HG03469 (cell line): ENCODE results near the gene PTK6.

ENCODE experiments used
- ATAC-seq: cut with Tn5 transposase; IDR thresholded peaks from one replicate; pipeline ENCODE4 v1.9.1; 2021; ENCODE audit warnings: mild to moderate bottlenecking, moderate library complexity, moderate number of reproducible peaks; ENCODE audit not compliant: unreplicated experiment

PTK6 gene

GRCh38 chr20:63545814-63546213, 8.6 kb upstream of the PTK6 start:
- no peak for ATAC-seq

- ATAC-seq: no peak
These were observed 7.9 kb upstream of the PTK6 start for GRCh38 chr20:63544958-63545516.

- ATAC-seq: no peak
These were observed 7.2 kb upstream of the PTK6 start for GRCh38 chr20:63544241-63544957.

DNA sequence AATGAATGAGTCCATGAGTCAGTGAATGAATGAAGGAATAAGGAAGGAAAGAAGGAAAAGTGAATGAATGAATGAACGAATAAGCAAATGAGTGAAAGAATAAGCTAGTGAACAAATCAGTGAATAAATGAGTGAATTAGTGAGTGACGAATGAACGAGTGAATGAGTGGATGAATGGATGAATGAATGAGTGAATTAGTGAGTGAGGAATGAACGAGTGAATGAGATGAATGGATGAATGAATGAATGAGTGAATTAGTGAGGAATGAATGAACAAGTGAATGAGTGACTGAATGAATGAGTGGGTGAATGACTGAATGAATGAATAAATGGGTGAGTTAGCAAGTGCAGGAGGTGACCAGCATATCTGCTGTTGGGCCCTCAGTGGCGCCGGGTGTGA, 6.6 kb upstream of the PTK6 start:
- ATAC-seq: no peak

DNA sequence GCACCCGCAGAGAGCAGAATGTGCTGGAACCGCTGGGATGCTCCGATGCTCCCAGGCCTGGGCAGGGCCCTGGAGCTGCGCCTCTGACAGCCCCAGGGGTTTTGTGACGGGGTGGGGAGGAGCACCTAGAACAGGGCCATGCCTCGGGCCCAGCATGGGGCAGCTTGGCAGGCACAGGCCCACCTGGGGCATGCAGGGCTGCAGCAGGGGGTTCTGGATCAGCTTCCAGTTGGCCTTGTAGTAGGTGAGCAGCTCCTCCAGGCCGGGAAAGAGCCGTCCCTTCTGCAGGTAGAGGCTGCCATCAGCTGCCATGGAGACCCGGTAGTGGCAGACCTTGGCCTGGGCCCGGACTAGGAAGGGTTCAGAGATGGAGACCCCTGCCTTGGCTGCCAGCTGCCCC, 6.0 kb upstream of the PTK6 start:
- no peak for ATAC-seq

GRCh38 chr20:63542696-63543095, 5.5 kb upstream of the PTK6 start:
- ATAC-seq: no peak

DNA sequence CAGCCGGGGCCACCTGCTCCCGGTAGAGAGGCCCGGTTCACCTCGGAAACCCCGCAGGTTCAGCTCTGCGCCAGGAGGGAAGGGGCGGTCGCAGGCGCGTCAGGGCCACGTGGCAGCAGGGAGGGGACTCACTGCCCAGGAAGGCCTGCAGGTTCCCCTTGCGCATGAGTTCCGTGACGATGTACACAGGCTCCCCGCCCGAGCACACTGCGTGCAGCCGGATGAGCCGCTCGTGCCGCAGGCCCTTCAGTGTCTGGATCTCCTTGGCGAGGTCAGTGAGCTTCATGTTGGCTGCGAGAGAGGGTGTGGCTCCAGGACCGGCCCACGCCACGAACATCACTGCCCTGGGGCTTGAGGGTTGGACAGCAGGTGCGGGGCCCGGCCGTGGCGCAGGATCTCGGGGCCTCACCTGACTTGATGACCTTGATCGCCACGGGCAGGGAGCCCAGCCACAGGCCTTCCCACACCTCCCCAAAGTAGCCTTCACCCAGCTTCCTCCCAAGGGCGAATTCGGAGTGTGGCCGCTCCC, 4.9 kb upstream of the PTK6 start:
- ATAC-seq: no peak

DNA sequence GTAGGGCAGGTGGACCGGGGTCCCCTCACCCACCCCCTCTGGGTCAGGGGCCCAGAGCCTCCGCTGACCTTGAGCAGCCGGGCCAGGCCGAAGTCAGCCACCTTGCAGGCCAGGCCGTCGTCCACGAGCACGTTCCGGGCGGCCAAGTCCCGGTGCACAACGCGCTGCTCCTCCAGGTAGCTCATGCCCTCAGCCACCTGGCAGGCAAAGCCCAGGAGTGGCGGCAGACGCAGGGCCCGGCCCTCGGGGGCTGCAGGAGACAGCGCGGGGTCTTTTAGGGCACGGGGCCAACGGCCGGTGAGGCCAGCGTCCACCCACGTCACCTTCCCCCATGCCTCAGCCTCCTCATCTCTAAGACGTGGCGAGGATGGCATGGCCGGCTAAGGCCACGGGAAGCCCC, 4.2 kb upstream of the PTK6 start:
- no peak for ATAC-seq

DNA sequence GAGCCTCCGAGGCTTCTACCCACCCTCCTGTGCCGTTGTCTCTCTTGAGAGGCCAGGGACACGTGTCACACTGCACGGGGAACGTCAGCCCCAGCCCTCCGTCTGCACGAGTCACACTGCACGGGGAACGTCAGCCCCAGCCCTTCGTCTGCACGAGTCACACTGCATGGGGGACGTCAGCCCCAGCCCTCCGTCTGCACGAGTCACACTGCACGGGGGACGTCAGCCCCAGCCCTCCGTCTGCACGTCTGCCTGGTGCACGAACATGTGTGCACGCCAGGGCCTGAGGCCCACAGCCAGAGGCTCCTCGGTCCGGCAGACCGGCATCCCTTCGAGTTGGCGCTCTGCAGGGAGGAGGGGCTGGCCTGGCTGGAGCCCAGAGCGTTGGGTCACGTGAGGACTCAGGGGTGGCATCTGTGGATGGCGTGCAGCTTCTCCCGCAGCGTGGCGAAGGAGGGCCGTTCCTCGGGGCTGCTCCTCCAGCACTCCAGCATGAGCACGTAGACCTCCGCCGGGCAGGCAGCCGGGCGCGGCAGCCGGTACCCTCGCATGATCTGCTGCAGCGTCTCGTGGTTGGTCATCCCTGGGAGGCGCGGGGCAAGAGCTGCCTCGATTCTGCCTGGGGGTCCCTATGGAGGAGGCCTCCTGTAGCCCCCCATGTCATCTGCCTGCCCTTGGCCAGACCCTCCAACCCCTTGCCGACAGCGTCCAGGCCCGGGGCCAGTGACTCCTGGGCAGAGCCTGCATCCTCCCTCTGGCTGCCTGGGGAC, 3.4 kb upstream of the PTK6 start:
- ATAC-seq: no peak

DNA sequence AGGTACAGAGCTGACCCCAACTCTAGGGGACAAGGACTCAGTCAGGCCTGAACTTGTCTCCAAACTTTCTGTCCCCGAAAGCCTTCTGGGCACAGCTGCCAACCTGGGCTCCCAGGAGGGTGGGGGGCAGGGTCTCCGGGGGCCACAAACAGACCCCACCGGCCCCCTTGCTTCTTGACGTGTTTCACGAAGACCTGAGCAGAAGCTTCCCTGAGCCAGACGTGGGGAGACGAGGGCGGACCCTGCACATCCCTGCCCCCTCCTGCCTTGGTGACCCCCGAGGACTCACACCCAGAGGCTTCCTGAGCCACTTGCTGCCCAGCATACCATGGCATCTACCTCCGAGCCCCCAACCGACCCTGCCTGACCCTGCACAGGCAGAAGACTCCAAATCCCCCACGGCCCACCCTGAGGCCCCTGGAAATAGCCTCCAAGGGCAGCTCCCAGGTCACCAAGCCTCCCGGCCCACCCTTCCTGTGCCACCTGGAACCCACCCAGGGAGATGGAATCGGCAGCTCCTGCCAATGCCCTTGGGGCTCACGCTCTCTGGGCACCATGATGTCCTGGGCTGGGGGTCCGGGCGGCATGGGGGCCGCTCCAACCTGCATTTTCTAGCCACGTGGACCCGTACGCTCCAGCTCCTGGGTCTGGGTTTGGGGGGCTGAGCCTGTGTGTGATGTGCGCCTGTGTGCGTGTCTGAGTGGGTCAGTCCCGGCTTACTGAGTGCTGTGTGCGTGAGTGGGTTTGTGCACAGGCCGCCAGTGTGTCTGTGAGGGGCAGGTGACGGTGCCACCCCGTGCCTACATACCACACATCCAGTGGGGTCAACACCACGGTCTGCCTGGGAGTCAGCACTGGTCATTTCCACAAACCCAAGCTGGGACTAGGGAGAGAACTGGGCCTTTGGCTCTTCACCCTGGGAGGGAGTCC, 2.5 kb upstream of the PTK6 start:
- ATAC-seq: no peak

GRCh38 chr20:63539092-63539430, 1.9 kb upstream of the PTK6 start:
- no peak for ATAC-seq

- ATAC-seq: no peak
These were observed 1.3 kb upstream of the PTK6 start for GRCh38 chr20:63538204-63539091.

GRCh38 chr20:63537525-63538203, 488 bp upstream of the PTK6 start:
- ATAC-seq: peak; percentile 55

DNA sequence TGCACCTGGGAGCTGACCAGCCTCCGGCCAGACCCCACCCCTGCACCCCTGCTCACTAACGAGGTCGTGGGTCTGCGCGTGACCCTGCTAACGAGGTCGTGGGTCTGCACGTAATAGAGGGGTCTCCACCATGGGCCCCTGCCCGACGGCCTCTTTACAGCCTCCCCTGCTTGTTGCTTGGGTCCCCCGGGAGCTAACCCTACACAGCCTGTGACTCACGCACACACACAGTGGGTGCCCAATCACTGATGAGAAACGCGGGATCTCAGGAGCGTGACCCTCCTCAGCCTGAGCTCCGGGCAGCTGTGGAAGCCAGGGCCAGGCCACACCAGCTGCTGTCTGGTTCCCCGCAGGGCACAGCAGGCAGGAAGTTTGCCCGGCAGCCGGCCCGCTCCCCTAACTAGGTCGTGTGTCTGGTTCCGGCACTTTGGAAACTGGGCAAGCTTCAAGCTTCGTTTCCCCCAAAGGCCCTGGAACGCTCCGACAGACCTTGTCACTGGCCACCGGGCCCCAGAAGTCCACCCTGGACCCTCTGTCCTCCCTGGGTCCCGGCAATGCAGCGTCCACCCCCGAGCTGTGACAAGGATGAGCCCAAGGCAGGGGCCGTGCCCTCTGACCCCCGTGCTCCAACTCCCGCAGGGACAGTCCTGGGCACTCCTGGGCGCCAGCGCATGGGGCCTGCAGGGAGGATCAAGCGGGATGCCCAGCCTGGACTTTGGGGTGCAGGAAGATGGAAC, 767 bp downstream of the PTK6 start:
- ATAC-seq: no peak

DNA sequence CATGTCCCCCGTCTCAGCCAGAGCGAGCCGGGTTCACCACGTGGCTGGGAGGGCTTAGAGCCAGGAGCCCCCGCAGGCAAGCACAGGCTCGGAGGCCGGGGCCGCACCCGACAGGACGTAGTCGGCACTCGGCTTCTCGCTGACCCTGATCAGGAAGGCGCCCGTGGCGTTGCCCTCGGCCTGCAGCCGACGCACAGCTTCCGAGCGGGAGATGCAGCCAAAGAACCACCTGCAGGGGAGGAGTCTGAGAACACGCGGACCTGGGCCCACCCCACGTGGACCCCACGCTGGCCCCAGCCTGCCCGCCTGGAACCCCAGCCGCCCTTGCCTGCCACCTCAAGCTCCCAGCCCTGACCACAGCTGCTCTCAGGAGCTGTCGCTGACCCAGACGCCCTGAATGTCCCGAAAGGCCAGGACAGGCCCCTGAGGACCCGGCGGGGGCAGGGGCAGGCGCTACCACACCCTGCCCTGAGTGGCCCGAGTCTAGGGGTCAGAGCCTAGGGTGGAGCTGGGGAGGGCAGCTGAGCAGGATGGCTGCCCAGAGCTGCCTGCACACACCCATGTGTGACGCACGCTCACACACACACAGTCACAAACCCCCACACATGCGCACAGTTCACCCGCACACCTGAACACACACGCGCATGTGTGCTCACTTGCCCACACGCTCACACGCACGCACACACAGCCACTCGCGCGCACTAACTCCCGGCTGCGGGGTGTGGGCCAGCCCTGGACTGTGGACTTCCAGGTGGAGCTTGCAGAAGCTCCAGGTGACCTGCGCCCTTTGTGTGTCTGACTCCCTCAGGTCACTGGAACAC, 2.1 kb downstream of the PTK6 start:
- ATAC-seq: no peak

- ATAC-seq: no peak
These were observed 2.7 kb downstream of the PTK6 start for GRCh38 chr20:63534427-63534830.

DNA sequence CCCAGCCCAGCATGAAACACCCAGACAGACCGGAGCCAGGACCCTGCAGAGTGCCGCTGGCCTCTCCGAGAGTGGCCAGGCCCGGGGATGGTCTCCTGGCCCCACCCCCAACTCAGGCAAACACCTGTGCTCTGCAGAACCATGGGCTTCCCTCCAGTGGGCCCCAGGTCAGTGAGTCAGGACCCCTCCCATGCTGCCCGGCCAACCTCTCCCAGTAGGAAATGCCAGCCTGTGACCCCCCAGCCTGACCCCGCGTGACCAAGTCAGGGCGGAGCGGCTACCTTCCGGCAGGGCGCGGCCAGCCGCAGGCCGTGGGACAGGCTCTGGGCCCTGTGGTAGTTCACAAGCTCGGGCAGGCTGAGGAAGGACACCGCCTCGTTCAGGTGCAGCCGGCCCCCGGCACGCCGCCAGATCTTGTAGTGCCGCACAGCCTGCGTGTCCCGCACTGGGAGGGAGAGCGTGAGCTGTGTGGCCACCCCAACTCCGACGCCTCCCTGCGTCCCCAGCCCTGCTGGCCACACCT, 3.2 kb downstream of the PTK6 start:
- ATAC-seq: no peak

DNA sequence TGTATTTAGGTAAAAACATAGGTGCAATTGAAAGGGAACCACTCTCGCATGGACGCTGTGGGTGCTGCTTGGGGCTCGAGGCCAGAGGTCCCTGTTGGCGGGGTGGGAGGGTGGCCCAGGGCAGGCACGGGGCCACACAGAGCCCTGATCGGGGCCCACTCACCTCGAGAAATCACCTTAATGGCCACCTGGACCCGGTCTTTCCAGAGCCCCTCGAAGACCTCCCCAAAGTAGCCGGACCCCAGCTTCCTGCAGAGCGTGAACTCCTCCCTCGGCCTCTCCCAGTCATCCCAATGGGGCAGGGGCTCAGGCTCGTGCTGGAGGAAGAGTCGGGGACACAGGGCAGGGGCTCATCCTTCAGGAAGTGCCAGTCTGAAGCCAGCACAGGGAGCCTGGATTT, 3.8 kb downstream of the PTK6 start:
- no peak for ATAC-seq
